HG03565 (cell line): ENCODE results near the gene EEF1AKMT1.
"Not testable (repeated sequence)": the region's sequence is repeated elsewhere in the genome, so short reads cannot be mapped to it uniquely, and the experiment has no call there.

Experiments
- ATAC-seq: cut with Tn5 transposase; IDR thresholded peaks from one replicate; pipeline ENCODE4 v1.9.1; 2021; ENCODE audit warnings: mild to moderate bottlenecking, moderate library complexity; ENCODE audit not compliant: unreplicated experiment

Gene EEF1AKMT1

GRCh38 chr13:20779405-20779804 lies 5.6 kb upstream of the EEF1AKMT1 start:
- no peak for ATAC-seq

- ATAC-seq = no peak
Observed at GRCh38 chr13:20778311-20778710, 4.5 kb upstream of the EEF1AKMT1 start.

- ATAC-seq = no peak
Observed at GRCh38 chr13:20776751-20777150, 3.0 kb upstream of the EEF1AKMT1 start.

GRCh38 chr13:20775961-20776360 lies 2.2 kb upstream of the EEF1AKMT1 start:
- ATAC-seq = no peak

GRCh38 chr13:20774746-20775145 lies 985 bp upstream of the EEF1AKMT1 start:
- ATAC-seq = no peak

DNA sequence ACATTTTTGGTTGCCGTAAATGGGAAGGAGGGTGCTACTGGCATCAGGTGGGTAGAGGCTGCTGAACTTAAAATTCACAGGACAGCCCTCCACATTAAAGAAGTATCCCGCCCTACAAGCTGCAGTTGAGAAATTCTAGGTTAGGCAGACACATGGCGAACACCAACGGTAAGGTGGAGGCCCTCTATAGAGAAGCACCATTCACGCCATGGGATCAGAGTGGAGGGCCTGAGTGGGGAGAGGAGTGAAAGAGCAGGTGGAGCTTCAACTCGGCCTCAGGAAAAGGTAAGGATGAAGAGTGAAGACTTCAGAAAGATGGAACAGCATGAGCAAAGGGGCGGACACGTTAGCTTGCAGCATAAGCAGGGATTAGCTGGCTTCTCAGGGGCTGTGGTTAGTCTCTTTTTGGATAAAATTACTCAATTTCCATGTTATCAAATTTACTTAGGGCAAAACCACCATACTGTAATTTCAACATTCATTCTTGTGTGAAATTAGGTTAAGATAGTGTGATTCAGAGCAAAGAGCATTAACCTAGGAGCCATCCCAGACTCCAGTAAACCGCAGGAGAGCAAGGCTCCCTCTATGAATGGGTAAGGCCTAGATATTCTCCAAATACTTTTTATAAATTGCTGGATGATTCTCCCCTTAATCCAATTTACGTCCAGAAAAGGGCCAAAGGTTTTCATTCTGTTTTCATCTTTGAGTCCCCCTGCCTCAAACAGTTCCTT lies 1.2 kb downstream of the EEF1AKMT1 start:
- no peak for ATAC-seq

DNA sequence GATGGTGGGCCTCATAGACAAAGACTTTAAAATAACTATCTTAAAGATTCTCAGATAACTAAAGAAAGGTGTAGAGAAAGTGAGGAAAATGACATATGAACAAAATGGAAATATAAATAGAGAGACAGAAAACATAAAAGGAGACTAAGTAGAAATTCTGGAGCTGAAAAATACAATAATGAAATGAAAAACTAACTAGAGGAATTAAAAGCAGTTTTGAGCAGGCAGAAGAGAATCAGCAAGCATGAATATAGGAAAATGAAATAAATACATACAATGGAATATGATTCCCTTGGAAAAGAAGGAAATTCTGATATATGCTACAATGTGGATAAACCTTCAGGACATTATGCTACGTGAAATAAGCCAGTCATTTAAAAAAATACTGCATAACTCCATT lies 3.9 kb downstream of the EEF1AKMT1 start:
- no peak for ATAC-seq

- no peak for ATAC-seq
Observed at GRCh38 chr13:20769091-20769490, 4.7 kb downstream of the EEF1AKMT1 start.

DNA sequence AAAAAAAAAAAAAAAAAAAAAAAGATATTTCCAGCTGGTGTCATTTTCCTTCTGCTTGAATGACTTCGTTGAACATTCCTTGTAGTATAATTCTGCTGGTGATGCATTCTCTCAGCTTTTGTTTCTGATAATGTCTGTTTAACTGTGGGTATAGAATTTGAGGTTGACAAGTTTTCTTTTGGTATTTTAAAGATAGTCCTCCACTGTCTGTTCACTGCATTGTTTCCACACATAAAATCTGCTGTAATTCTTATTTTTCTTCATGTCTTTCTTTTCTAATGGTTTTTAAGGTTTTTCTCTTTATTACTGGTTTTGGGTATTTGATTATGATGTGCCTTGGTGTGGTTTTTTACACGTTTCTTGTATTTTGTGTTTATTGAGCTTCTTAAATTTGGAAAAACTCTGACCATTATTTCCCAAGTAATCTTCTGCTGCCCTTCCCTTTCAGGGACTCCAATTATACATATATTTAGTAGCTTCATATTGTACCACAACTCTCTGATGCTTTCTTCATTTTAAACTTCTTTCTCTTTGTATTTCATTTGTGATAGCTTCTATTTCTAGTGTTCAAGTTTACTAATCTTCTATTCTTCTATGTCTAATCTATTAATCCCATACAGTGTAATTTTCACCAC lies 6.3 kb downstream of the EEF1AKMT1 start:
- no peak for ATAC-seq

- ATAC-seq = no peak
Observed at GRCh38 chr13:20760872-20761271, 12.9 kb downstream of the EEF1AKMT1 start.

DNA sequence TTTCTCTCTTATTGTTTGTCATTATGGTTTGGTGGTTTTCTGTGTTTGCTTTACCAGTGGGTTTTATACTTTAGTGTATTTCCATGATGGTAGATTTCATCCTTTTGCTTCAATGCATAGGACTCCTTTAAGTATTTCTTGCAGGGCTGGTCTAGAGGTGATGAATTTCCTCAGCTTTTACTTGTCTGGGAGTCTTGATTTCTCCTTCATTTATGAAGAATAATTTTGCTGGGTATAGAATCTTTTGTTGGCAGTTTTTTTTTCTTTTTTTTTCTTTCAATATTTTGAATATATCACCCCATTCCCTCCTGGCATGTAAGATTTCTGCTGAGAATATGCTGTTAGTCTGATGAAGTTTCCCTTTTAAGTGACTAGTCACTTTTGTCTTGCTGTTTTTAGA lies 19.8 kb downstream of the EEF1AKMT1 start:
- no peak for ATAC-seq

GRCh38 chr13:20749377-20749776 lies 24.4 kb downstream of the EEF1AKMT1 start:
- ATAC-seq = no peak

- ATAC-seq = not testable (repeated sequence)
Observed at GRCh38 chr13:20743830-20744404, 29.8 kb downstream of the EEF1AKMT1 start.

DNA sequence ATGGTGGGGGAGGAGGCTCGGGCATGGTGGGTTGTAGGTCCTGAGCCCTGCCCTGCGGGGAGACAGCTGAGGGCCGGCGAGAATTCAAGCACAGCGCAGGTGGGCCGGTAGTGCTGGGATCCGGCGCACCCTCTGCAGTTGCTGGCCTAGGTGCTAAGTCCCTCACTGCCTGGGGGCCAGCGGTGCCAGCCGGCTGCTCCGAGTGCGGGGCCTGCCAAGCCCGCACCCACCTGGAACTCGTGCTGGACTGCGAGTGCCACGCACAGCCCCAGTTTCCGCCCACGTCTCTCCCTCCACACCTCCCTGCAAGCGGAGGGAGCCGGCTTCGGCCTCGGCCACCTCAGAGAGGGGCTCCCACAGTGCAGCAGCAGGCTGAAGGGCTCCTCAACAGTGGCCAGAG lies 33.7 kb downstream of the EEF1AKMT1 start:
- no peak for ATAC-seq

- no peak for ATAC-seq
Observed at GRCh38 chr13:20738616-20739015, 35.1 kb downstream of the EEF1AKMT1 start.

- ATAC-seq = no peak
Observed at GRCh38 chr13:20729633-20730585, 43.9 kb downstream of the EEF1AKMT1 start.

DNA sequence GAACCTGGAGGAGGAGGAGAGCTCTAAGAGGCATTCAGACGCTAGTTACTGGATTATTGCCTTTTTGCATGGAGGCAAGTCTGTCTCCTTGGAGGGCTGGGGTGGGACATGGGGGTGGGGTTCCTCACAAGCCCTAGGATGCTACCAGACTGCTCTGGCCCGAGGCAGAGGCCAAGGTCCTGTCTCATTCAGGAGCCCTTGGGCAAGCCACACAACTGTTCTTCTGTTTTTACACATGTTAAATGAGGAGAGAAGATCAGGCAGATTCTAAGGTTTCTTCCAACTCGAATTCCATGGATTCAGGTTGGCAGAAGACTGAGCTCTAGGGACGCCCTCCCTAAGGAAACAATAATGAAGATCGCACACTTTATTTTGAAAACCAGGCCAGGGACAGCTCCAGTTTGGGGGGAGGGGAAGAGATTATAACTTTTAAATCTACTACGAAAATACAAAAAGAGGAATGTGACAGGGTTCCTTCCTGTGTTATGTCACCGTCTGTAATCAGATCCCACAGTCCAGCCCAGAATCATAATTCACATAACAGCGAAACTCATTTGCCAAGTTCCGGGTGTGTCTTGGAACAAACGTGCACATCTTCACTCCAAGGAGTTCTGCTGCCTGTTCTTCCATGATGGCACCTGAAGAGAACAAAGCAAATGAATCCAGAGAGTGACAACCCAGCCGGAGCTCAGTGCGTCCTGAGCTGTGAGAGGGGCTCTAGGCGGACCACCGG lies 45.0 kb downstream of the EEF1AKMT1 start:
- no peak for ATAC-seq

- no peak for ATAC-seq
Observed at GRCh38 chr13:20727856-20728255, 45.9 kb downstream of the EEF1AKMT1 start.

DNA sequence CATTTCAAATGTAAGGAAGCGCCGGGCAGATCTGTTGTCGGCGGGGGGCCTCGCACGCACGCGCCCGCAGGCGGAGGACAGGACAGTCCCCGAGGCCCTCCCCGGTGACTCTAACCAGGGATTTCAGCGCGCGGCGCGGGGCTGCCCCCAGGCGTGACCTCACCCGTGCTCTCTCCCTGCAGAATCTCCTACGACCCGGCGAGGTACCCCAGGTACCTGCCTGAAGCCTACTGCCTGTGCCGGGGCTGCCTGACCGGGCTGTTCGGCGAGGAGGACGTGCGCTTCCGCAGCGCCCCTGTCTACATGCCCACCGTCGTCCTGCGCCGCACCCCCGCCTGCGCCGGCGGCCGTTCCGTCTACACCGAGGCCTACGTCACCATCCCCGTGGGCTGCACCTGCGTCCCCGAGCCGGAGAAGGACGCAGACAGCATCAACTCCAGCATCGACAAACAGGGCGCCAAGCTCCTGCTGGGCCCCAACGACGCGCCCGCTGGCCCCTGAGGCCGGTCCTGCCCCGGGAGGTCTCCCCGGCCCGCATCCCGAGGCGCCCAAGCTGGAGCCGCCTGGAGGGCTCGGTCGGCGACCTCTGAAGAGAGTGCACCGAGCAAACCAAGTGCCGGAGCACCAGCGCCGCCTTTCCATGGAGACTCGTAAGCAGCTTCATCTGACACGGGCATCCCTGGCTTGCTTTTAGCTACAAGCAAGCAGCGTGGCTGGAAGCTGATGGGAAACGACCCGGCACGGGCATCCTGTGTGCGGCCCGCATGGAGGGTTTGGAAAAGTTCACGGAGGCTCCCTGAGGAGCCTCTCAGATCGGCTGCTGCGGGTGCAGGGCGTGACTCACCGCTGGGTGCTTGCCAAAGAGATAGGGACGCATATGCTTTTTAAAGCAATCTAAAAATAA lies 52.1 kb downstream of the EEF1AKMT1 start:
- ATAC-seq = no peak
